T-helper 2 cell treated with Interferon-gamma antibody and Interleukin-4, amounts not matched to agents 5 μg/mL and 100 μg/mL, for 36 hours (primary cell): ENCODE measurements around the gene RAMACL.

Experiments used
- DNase-seq: peaks from one replicate; pipeline ENCODE4 v3.0.0; 2021; ENCODE audit warnings: low spot score
- H3K27ac Mint-ChIP-seq: one replicate; pipeline ENCODE4 v1.8.0; 2021; ENCODE audit warnings: mild to moderate bottlenecking, mixed read lengths
- H3K27me3 Mint-ChIP-seq: one replicate; pipeline ENCODE4 v1.8.0; 2021; ENCODE audit warnings: low read depth, mixed read lengths
- H3K36me3 Mint-ChIP-seq: one replicate; pipeline ENCODE4 v1.8.0; 2021; ENCODE audit warnings: low read depth, mixed read lengths
- H3K4me1 Mint-ChIP-seq: one replicate; pipeline ENCODE4 v1.8.0; 2021; ENCODE audit warnings: low read depth, mixed read lengths
- H3K4me3 Mint-ChIP-seq: one replicate; pipeline ENCODE4 v1.8.0; 2022; ENCODE audit warnings: mild to moderate bottlenecking, moderate library complexity, mixed read lengths
- H3K9me3 Mint-ChIP-seq: one replicate; pipeline ENCODE4 v1.8.0; 2021; ENCODE audit warnings: mixed read lengths

Gene RAMACL

DNA sequence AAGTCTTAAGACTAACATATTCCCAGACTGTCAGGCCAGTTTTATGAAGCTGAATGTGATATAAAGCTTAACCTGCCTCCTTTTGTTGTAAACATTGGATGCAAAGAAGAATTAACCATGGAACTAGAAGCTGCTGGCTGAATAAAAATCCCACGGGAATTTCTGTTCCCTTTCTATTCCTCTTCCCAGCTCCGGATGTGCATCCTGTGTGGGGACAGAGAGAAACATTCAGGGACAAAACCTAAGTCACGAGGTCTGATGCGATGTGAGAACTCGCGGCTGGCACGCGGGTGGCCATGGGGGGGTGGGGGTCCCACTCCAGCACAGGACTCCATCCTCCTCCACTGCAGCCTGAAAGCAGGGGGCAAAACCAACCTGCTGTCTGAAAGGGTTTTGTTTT lies 32.2 kb downstream of the RAMACL start:
- H3K27ac Mint-ChIP-seq: no peak overlapping the region
- DNase-seq: no peak
- peaks cover 4% of the 10 kb centered on the region for H3K27me3 Mint-ChIP-seq
- no peaks in the 10 kb centered on the region for H3K9me3 Mint-ChIP-seq
- H3K4me3 Mint-ChIP-seq: no peak overlapping the region
- peaks cover 4% of the 10 kb centered on the region for H3K4me1 Mint-ChIP-seq
- no peaks in the 10 kb centered on the region for H3K36me3 Mint-ChIP-seq

DNA sequence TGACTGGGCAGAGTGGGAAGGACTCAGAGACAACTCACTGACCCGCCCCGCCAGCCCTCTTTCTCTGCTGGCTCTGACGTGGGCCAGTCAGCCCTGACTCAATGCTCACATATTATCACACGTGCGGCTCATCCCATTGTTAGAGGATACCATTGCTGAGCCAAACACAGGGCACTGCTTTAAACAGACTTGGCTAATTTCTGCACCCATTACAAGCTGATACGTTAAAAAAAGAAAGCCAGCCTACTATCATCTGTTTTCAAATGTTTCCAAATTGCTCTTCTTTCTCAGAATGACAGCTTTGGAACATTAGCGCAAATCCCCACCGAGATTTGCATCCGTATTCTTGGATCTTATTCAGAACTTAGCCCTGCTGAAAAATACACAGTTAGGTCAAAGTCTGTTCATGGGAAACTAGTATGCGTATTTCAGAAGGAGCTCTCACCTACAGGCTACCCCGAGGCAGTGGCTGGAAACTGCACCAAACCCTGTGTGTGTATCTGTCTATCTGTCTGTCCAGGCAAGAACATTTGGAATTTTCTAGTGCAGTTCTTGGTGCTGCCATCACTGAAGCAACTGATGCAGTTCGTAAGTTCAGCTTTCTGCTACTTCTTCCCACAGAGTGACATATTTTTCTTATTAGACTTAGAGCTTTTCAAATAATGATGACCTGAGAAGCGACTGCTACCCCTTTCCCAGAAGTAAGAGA lies 32.8 kb downstream of the RAMACL start:
- DNase-seq: no peak
- Mint-ChIP-seq H3K27ac (no peak overlapping the region), H3K9me3 (no peaks in the 10 kb centered on the region), H3K4me1 (peaks cover 4% of the 10 kb centered on the region), H3K36me3 (no peaks in the 10 kb centered on the region), H3K4me3 (no peak overlapping the region), H3K27me3 (peaks cover 4% of the 10 kb centered on the region)

DNA sequence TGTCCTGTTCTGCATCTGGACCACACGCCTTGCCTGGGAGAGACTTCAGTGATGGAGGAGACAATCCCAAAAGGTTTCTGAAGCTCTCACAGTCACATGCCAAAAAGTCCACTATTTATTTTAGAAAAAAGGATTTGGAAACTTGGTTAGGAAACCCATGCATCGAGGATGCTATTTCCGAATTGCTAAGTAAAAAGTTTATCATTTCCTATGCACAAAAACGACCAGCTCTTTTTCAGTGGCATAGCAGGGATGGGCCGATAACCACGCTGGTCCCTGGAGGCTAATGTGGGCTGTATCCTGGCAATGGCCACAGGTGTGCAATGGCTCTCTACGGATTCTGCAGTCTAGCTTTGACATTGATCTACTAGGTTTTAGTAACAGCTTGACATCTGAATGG lies 33.9 kb downstream of the RAMACL start:
- Mint-ChIP-seq H3K27ac (no peak overlapping the region), H3K9me3 (no peaks in the 10 kb centered on the region), H3K27me3 (peaks cover 4% of the 10 kb centered on the region), H3K4me1 (peaks cover 4% of the 10 kb centered on the region), H3K36me3 (no peaks in the 10 kb centered on the region), H3K4me3 (no peak overlapping the region)
- DNase-seq: no peak

GRCh38 chr6:166551754-166552495 lies 34.6 kb downstream of the RAMACL start:
- H3K4me1 Mint-ChIP-seq: peaks cover under 1% of the 10 kb centered on the region
- H3K36me3 Mint-ChIP-seq: no peaks in the 10 kb centered on the region
- H3K27ac Mint-ChIP-seq: no peak overlapping the region
- H3K9me3 Mint-ChIP-seq: no peaks in the 10 kb centered on the region
- peaks cover under 1% of the 10 kb centered on the region for H3K27me3 Mint-ChIP-seq
- DNase-seq: no peak
- no peak overlapping the region for H3K4me3 Mint-ChIP-seq

DNA sequence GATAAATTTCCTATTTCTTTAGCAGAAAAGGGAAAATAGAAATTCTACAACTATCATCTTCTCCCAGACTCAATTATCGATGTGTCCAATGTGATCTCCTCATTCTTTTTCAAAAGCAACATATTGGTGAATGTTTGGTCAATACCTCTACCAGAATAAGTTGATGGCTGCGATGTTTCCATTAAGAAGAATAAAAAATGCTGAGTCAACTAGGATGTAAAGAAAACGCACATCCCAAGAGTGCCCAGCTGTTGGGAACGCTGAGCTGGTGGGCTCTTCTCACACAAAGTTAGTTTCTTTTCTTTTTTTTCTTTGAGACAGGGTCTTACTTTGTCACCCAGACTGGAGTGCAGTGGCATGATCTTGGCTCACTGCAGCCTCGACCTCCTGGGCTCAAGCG lies 39.8 kb downstream of the RAMACL start:
- H3K27me3 Mint-ChIP-seq: no peaks in the 10 kb centered on the region
- H3K27ac Mint-ChIP-seq: no peak overlapping the region
- H3K9me3 Mint-ChIP-seq: no peaks in the 10 kb centered on the region
- DNase-seq: no peak
- H3K4me3 Mint-ChIP-seq: no peak overlapping the region
- peaks cover 4% of the 10 kb centered on the region for H3K4me1 Mint-ChIP-seq
- no peaks in the 10 kb centered on the region for H3K36me3 Mint-ChIP-seq

- DNase-seq: no peak
- H3K9me3 Mint-ChIP-seq: no peaks in the 10 kb centered on the region
- H3K36me3 Mint-ChIP-seq: peaks cover 4% of the 10 kb centered on the region
- no peaks in the 10 kb centered on the region for H3K27me3 Mint-ChIP-seq
- H3K4me1 Mint-ChIP-seq: peaks cover 15% of the 10 kb centered on the region
- H3K27ac Mint-ChIP-seq: no peak overlapping the region
- no peak overlapping the region for H3K4me3 Mint-ChIP-seq
Measured at GRCh38 chr6:166545156-166546034, 41.1 kb downstream of the RAMACL start.

DNA sequence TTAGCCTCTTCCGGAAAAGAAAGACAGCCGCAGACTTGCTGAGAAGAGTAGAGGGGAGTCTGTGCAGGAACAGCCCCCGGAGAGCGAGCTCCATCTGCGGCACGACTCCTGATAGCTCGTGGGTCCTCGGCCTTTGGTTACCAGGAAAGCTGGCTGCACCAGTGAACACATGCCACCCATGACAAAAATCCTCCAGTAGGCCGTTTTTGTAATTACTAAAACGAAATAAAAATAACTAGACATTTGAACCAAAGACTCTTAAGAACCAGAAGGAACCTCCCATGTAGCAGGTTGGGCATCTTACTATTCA lies 42.2 kb downstream of the RAMACL start:
- no peaks in the 10 kb centered on the region for H3K9me3 Mint-ChIP-seq
- peaks cover 4% of the 10 kb centered on the region for H3K36me3 Mint-ChIP-seq
- H3K27me3 Mint-ChIP-seq: no peaks in the 10 kb centered on the region
- H3K4me1 Mint-ChIP-seq: peaks cover 19% of the 10 kb centered on the region
- H3K27ac Mint-ChIP-seq: no peak overlapping the region
- no peak for DNase-seq
- no peak overlapping the region for H3K4me3 Mint-ChIP-seq

GRCh38 chr6:166543603-166544295 lies 42.7 kb downstream of the RAMACL start:
- no peaks in the 10 kb centered on the region for H3K9me3 Mint-ChIP-seq
- H3K4me3 Mint-ChIP-seq: no peak overlapping the region
- no peaks in the 10 kb centered on the region for H3K27me3 Mint-ChIP-seq
- H3K36me3 Mint-ChIP-seq: peaks cover 4% of the 10 kb centered on the region
- H3K27ac Mint-ChIP-seq: no peak overlapping the region
- no peak for DNase-seq
- peaks cover 22% of the 10 kb centered on the region for H3K4me1 Mint-ChIP-seq

DNA sequence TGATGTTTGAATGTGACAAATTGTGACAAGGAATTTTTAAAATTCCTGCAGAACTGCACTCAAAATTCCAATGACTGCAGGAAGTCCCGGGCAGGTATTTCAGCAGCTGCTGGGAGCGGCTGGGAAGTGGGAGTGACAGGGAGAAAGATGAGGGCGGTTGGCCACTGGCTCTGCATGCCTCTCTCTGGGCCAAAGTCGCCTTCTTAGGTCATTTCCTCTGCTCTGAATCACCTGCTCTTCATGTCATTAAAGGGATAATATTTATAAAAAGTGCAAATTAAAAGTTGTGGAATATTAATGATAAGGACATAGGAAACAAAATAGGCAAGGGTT lies 43.9 kb downstream of the RAMACL start:
- H3K36me3 Mint-ChIP-seq: peaks cover 4% of the 10 kb centered on the region
- DNase-seq: no peak
- H3K4me1 Mint-ChIP-seq: peaks cover 24% of the 10 kb centered on the region
- H3K9me3 Mint-ChIP-seq: no peaks in the 10 kb centered on the region
- H3K27ac Mint-ChIP-seq: no peak overlapping the region
- no peak overlapping the region for H3K4me3 Mint-ChIP-seq
- no peaks in the 10 kb centered on the region for H3K27me3 Mint-ChIP-seq

- H3K27me3 Mint-ChIP-seq: no peaks in the 10 kb centered on the region
- peaks cover 4% of the 10 kb centered on the region for H3K36me3 Mint-ChIP-seq
- no peaks in the 10 kb centered on the region for H3K9me3 Mint-ChIP-seq
- H3K27ac Mint-ChIP-seq: peak overlapping the region; percentile 79
- peaks cover 24% of the 10 kb centered on the region for H3K4me1 Mint-ChIP-seq
- peak overlapping the region; percentile 73 for H3K4me3 Mint-ChIP-seq
- no peak for DNase-seq
Measured at GRCh38 chr6:166541876-166542579, 44.5 kb downstream of the RAMACL start.

DNA sequence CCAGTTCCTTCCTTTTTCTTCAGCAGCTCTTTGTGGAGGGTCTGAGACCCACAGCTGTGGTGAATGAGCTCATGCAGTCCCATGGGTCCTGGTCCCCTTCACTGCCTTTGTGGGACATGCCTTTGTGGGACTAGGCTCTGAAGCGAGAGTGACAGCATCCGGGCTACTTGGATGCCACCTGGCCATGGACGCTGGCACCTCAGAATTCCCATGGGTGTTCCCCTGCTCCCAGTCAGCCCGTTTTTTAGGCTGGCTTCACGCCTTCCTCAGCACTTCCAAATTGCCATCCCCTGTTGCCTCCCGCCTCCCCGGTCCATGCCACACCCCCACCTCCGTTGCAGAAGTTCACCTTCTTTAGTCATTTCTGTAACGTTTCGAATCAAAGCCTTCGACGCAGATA lies 45.1 kb downstream of the RAMACL start:
- no peaks in the 10 kb centered on the region for H3K27me3 Mint-ChIP-seq
- H3K4me3 Mint-ChIP-seq: peak overlapping the region; percentile 73
- H3K36me3 Mint-ChIP-seq: peaks cover 4% of the 10 kb centered on the region
- peaks cover 24% of the 10 kb centered on the region for H3K4me1 Mint-ChIP-seq
- H3K9me3 Mint-ChIP-seq: no peaks in the 10 kb centered on the region
- peak overlapping the region; percentile 79 for H3K27ac Mint-ChIP-seq
- DNase-seq: no peak

- peak; percentile 65 for DNase-seq
- H3K4me3 Mint-ChIP-seq: peak overlapping the region; percentile 73
- H3K27ac Mint-ChIP-seq: peak overlapping the region; percentile 79
- peaks cover 24% of the 10 kb centered on the region for H3K4me1 Mint-ChIP-seq
- no peaks in the 10 kb centered on the region for H3K27me3 Mint-ChIP-seq
- no peaks in the 10 kb centered on the region for H3K9me3 Mint-ChIP-seq
- H3K36me3 Mint-ChIP-seq: peaks cover 4% of the 10 kb centered on the region
Measured at GRCh38 chr6:166540631-166541331, 45.7 kb downstream of the RAMACL start.

DNA sequence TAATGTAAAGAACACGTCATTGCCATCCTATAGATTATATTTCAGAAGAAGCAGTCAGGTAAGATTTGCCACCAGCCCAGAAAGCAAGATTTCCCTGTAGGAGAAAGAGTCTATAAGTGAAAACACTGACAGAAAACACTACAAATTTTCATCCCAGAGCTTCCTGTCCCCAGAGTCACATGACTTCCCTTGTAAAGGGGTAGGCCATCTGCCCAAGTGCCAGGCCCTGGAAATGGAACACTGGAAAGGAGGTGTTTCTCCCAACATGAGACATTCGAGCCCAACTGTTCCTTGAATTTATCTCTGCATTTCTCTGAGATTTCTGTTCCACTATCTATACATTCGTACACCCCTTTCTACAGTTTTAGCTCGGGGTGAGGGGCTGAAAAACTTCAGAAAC lies 46.9 kb downstream of the RAMACL start:
- no peak for DNase-seq
- peak overlapping the region; percentile 15 for H3K27ac Mint-ChIP-seq
- no peaks in the 10 kb centered on the region for H3K9me3 Mint-ChIP-seq
- peaks cover 4% of the 10 kb centered on the region for H3K36me3 Mint-ChIP-seq
- no peak overlapping the region for H3K4me3 Mint-ChIP-seq
- H3K27me3 Mint-ChIP-seq: no peaks in the 10 kb centered on the region
- peaks cover 24% of the 10 kb centered on the region for H3K4me1 Mint-ChIP-seq
